Measurements from ENCODE around the gene CDH15. TPM values are rescaled to one million over a fixed set of nuclear protein-coding genes. Genes with fewer than 3 reads are reported as not detected.

CDH15 gene
- polyA plus RNA-seq, 1 donor from 2014 or later: not detected

DNA sequence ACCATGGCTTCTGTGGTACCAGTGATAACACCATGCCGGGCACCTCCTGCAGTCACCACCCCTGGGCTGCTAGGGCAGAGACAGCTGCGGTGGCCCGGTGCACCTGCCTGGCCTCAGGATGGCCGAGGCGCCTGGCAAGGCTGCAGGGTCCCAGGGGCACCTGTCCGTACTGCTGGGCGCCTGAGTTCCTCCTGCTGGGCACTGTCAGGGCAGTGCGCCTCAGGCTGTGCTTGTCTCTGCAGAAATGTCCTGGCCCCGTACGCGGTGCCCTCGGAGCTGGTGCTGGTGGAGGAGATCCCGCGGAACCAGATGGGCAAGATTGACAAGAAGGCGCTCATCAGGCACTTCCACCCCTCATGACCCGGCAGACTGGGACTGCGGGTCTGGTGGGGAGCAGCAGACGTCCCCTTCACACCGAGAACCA lies 17.7 kb upstream of the CDH15 start (continued):
- TF ChIP-seq EP300 (conservative IDR thresholded peaks at IDR 0.05; ENCODE audit: poor library complexity, severe bottlenecking): no peak

DNA sequence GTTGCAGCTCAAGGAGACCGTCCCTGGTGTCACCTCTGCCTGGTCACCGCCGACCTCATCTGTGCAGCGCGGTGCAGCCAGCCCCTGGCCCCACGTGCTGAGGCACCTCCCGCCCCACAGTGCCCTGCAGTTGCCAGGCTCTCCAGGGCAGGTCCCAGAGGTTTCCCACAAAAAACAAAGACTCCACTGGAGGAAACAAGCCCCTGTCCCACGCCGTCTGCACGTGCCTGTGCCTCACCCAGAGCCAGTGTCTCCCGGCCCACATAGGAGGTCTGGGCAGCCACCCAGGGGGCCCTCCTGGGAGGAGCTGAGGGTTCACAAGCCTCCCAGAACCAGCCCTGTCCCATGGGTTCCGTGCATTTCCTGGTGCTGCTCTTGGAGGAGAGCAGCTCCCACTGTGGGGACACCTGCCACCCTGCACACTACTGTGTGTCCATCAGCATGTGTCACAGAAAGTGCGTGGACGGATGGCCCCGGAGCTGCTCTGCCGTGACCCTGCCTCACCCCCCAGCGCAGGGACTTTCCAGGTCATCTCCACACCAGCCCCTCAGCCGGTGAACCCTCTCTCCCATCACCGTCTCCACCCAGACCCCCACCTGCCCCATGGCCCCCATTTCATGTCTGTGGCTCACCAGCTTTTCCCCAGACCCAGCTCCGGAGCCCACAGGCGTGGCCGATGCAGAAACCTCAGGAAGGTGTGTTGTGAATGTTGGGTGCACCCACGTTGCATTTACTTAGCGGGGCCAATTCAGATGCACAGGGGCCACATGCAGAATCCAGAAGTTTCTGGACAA lies 17.0 kb upstream of the CDH15 start:
- Histone ChIP-seq H3K27me3 (ENCODE audit: insufficient read depth, low read depth, low read length) (no peaks in the 10 kb centered on the region), H3K9me3 (ENCODE audit: low read length) (no peaks in the 10 kb centered on the region), H4K20me1 (ENCODE audit: insufficient read depth) (no peaks in the 10 kb centered on the region), H3K4me3 (ENCODE audit: low read length) (no peak overlapping the region), H3K4me2 (ENCODE audit: low read length) (no peak overlapping the region), H2AFZ (ENCODE audit: low read depth, low read length) (no peak overlapping the region), H3K9ac (ENCODE audit: low read length) (no peak overlapping the region), H3F3A (ENCODE audit: insufficient read depth, low read length, poor library complexity, severe bottlenecking) (no peaks in the 10 kb centered on the region), H3K9me2 (ENCODE audit: insufficient read depth, low read length) (no peaks in the 10 kb centered on the region), H3K36me3 (ENCODE audit: insufficient read depth, low read length) (no peaks in the 10 kb centered on the region), H3K79me2 (replicated peaks; ENCODE audit: insufficient read depth, low read length) (no peaks in the 10 kb centered on the region), H3K27ac (ENCODE audit: low read length) (no peak overlapping the region)
- TF ChIP-seq, protein P1, sequence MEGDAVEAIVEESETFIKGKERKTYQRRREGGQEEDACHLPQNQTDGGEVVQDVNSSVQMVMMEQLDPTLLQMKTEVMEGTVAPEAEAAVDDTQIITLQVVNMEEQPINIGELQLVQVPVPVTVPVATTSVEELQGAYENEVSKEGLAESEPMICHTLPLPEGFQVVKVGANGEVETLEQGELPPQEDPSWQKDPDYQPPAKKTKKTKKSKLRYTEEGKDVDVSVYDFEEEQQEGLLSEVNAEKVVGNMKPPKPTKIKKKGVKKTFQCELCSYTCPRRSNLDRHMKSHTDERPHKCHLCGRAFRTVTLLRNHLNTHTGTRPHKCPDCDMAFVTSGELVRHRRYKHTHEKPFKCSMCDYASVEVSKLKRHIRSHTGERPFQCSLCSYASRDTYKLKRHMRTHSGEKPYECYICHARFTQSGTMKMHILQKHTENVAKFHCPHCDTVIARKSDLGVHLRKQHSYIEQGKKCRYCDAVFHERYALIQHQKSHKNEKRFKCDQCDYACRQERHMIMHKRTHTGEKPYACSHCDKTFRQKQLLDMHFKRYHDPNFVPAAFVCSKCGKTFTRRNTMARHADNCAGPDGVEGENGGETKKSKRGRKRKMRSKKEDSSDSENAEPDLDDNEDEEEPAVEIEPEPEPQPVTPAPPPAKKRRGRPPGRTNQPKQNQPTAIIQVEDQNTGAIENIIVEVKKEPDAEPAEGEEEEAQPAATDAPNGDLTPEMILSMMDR (IDR thresholded peaks at IDR 0.05; ENCODE audit: poor library complexity, severe bottlenecking): no peak
- TF ChIP-seq POLR2AphosphoS5 (IDR thresholded peaks at IDR 0.05) (no peak), EP300 (conservative IDR thresholded peaks at IDR 0.05; ENCODE audit: poor library complexity, severe bottlenecking) (no peak), MXI1 (conservative IDR thresholded peaks at IDR 0.05; ENCODE audit: poor library complexity, severe bottlenecking) (no peak), SMC3 (conservative IDR thresholded peaks at IDR 0.05; ENCODE audit: poor library complexity) (no peak), TAF1 (IDR thresholded peaks at IDR 0.05; ENCODE audit: low read depth) (no peak), EZH2 (IDR thresholded peaks at IDR 0.05; ENCODE audit: borderline replicate concordance, insufficient read depth, low read length, poor library complexity, severe bottlenecking) (no peak), RAD21 (conservative IDR thresholded peaks at IDR 0.05) (no peak)
- TF ChIP-seq, protein P2, sequence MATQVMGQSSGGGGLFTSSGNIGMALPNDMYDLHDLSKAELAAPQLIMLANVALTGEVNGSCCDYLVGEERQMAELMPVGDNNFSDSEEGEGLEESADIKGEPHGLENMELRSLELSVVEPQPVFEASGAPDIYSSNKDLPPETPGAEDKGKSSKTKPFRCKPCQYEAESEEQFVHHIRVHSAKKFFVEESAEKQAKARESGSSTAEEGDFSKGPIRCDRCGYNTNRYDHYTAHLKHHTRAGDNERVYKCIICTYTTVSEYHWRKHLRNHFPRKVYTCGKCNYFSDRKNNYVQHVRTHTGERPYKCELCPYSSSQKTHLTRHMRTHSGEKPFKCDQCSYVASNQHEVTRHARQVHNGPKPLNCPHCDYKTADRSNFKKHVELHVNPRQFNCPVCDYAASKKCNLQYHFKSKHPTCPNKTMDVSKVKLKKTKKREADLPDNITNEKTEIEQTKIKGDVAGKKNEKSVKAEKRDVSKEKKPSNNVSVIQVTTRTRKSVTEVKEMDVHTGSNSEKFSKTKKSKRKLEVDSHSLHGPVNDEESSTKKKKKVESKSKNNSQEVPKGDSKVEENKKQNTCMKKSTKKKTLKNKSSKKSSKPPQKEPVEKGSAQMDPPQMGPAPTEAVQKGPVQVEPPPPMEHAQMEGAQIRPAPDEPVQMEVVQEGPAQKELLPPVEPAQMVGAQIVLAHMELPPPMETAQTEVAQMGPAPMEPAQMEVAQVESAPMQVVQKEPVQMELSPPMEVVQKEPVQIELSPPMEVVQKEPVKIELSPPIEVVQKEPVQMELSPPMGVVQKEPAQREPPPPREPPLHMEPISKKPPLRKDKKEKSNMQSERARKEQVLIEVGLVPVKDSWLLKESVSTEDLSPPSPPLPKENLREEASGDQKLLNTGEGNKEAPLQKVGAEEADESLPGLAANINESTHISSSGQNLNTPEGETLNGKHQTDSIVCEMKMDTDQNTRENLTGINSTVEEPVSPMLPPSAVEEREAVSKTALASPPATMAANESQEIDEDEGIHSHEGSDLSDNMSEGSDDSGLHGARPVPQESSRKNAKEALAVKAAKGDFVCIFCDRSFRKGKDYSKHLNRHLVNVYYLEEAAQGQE (IDR thresholded peaks at IDR 0.05; ENCODE audit: borderline replicate concordance): no peak

DNA sequence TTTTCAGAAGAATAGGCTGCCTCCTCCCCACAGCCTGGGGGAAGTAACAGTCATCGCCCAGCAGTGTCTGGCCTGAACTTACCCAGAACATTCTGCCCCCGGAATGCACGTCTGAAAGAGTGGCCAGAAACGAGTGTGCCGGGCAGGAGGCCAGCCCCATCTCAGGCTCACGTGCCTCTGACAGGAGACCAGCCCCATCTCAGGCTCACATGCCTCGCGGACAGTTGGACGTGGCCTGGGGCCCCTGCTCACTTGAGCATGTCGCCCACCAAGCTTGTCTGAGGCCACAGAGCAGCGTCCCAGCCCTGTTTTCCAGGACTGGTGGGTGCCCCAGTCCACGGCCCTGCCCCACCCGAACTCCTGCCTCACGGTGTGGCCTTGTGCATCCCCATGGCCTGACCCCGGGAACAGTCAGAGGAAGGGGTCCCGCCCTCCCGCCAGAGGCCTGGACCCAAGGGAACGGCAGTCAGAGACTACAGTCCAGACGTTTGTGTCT lies 16.3 kb upstream of the CDH15 start:
- Histone ChIP-seq H3K27me3 (ENCODE audit: insufficient read depth, low read depth, low read length) (no peaks in the 10 kb centered on the region), H3K9me3 (ENCODE audit: low read length) (no peaks in the 10 kb centered on the region), H3F3A (ENCODE audit: insufficient read depth, low read length, poor library complexity, severe bottlenecking) (no peaks in the 10 kb centered on the region), H2AFZ (ENCODE audit: low read depth, low read length) (no peak overlapping the region), H3K4me2 (ENCODE audit: low read length) (no peak overlapping the region), H3K9ac (ENCODE audit: low read length) (no peak overlapping the region), H4K20me1 (ENCODE audit: insufficient read depth) (no peaks in the 10 kb centered on the region), H3K4me3 (ENCODE audit: low read length) (no peak overlapping the region), H3K36me3 (ENCODE audit: insufficient read depth, low read length) (no peaks in the 10 kb centered on the region), H3K27ac (ENCODE audit: low read length) (no peak overlapping the region), H3K79me2 (replicated peaks; ENCODE audit: insufficient read depth, low read length) (no peaks in the 10 kb centered on the region), H3K9me2 (ENCODE audit: insufficient read depth, low read length) (no peaks in the 10 kb centered on the region)
- TF ChIP-seq TAF1 (IDR thresholded peaks at IDR 0.05; ENCODE audit: low read depth) (no peak), EZH2 (IDR thresholded peaks at IDR 0.05; ENCODE audit: borderline replicate concordance, insufficient read depth, low read length, poor library complexity, severe bottlenecking) (no peak), POLR2AphosphoS5 (IDR thresholded peaks at IDR 0.05) (no peak), MXI1 (conservative IDR thresholded peaks at IDR 0.05; ENCODE audit: poor library complexity, severe bottlenecking) (no peak), RAD21 (conservative IDR thresholded peaks at IDR 0.05) (no peak), SMC3 (conservative IDR thresholded peaks at IDR 0.05; ENCODE audit: poor library complexity) (no peak), EP300 (conservative IDR thresholded peaks at IDR 0.05; ENCODE audit: poor library complexity, severe bottlenecking) (no peak)
- TF ChIP-seq, protein P2 (IDR thresholded peaks at IDR 0.05; ENCODE audit: borderline replicate concordance): no peak
- TF ChIP-seq, protein P1 (IDR thresholded peaks at IDR 0.05; ENCODE audit: poor library complexity, severe bottlenecking): no peak

Measured in neural cell (in vitro differentiated cells).